ENCODE data around the gene ADAM30. TPM values are rescaled to one million over a fixed set of nuclear protein-coding genes. Genes with fewer than 3 reads are reported as not detected.
A peak's percentile ranks its signal among the peaks of the same experiment; 100 is the strongest.

Gene ADAM30
- total and polyA plus RNA-seq, 11 donors = not detected

DNA sequence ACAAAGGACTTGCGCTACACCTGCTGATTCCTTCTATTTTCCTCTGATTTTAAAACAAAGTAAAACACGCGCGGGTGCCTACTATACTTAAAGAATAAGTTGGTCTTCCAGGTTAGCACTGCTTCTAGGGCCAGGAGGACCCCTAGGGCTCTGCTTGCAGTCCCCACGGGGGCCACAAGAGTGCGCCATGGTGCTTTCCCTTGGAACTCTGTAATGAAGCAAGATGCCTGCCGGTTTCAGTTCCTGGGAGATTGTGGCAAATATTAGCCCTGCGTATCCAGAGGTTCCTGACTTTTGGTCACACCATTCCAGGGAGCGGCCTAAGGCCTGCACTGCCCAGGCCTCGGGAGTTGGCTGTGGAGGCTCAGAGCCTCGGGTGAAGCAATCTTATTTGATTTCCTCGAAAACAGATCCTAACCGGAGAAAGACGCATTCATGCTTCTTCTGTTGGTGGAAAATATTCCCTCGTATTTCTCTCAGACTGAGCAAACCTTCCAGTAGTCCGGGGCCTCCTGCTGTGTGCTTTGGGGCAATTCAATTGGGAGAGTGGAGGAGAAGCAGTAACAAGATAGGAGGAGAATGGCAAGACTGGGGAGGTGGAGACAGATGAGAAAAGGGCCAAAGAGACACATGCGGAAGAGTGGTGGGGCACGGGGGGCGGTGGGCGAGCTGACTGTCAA, 25.3 kb downstream of the ADAM30 start:
- WGBS, 4 donors = 41 to 47% (median 44%) methylated on average over 19 to 20 of the region's 20 CpGs
- ATAC-seq (peak; percentile 60 to 87 (median 74)), DNase-seq (peak; percentile 61 to 84 (median 71))
- H3K9me3 ChIP-seq = no peaks in the 10 kb centered on the region
- peaks cover 0 to 15% (median 0%) of the 10 kb centered on the region in 12 donors for H3K4me1 ChIP-seq
- H3K27me3 ChIP-seq = no peaks in the 10 kb centered on the region
- H3K36me3 ChIP-seq = no peaks in the 10 kb centered on the region
- peak overlapping the region in 1 of 12 donors; percentile 35 for H3K27ac ChIP-seq
- H3K4me3 ChIP-seq = peak overlapping the region in 5 of 12 donors; percentile 4 to 48 (median 39)
- intact Hi-C loops (cut with DNase I) = loop anchor here in 3 of 10 donors (10.0 kb wide), 3 partner anchors 74 to 274 kb away; no protein-coding TSS in a partner anchor
- TF ChIP-seq, protein P1, sequence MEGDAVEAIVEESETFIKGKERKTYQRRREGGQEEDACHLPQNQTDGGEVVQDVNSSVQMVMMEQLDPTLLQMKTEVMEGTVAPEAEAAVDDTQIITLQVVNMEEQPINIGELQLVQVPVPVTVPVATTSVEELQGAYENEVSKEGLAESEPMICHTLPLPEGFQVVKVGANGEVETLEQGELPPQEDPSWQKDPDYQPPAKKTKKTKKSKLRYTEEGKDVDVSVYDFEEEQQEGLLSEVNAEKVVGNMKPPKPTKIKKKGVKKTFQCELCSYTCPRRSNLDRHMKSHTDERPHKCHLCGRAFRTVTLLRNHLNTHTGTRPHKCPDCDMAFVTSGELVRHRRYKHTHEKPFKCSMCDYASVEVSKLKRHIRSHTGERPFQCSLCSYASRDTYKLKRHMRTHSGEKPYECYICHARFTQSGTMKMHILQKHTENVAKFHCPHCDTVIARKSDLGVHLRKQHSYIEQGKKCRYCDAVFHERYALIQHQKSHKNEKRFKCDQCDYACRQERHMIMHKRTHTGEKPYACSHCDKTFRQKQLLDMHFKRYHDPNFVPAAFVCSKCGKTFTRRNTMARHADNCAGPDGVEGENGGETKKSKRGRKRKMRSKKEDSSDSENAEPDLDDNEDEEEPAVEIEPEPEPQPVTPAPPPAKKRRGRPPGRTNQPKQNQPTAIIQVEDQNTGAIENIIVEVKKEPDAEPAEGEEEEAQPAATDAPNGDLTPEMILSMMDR (IDR thresholded peaks at IDR 0.05) = peak; percentile 70 to 94 (median 84)
- TF ChIP-seq POLR2A (IDR thresholded peaks at IDR 0.05) = no peak

DNA sequence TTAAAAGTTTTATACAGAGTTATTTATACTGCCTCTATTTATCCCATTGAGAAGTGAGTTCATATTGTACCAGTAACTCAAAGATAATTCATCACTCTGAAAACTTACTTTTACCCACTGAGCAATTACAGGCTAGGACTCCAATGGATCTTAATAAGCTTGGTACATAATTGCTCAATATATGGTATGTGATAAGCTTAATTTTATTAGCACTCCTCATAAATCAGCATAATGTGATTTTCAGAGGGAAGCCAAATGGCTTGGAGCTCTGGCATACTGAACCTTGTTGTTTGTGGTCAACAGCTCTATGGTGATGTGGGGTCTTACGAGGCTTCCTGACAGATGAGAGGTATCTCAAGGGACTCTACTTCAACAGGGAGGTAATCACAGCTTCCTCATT, 26.3 kb downstream of the ADAM30 start:
- Histone ChIP-seq H3K9me3 (no peaks in the 10 kb centered on the region), H3K27ac (no peak overlapping the region), H3K4me1 (peaks cover 0 to 15% (median 0%) of the 10 kb centered on the region in 12 donors), H3K4me3 (no peak overlapping the region), H3K27me3 (no peaks in the 10 kb centered on the region), H3K36me3 (no peaks in the 10 kb centered on the region)
- ATAC-seq = no peak
- DNase-seq = no peak
- WGBS, 4 donors = 73 to 83% (median 78%) methylated on average over 1 of the region's 1 CpG
- intact Hi-C loops (cut with DNase I) = loop anchor here in 3 of 10 donors (10.0 kb wide), 3 partner anchors 75 to 275 kb away; no protein-coding TSS in a partner anchor
- TF ChIP-seq, protein P1 (IDR thresholded peaks at IDR 0.05) = no peak
- no peak for TF ChIP-seq POLR2A (IDR thresholded peaks at IDR 0.05)

DNA sequence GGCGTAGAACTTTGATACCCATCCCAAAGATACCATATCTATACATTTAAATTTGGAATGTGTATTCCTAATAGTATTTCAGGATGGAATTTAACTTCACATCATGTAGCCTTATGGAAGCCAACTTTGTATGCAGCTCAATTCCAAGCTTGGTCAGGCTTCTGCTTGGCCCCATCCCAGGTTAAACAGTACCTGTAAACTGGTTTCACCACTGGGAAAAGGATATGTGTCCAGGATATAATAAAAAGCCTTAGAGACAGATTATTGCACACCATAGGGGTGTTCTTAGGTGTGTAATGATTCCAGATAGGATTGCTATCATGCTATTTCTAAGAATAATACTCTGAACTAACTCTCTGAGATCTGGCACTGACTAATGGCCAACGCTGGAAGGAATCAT, 28.1 kb downstream of the ADAM30 start:
- no peak for TF ChIP-seq POLR2A (IDR thresholded peaks at IDR 0.05)
- TF ChIP-seq, protein P1 (IDR thresholded peaks at IDR 0.05) = no peak
- H3K4me1 ChIP-seq = peaks cover 0 to 5% (median 0%) of the 10 kb centered on the region in 12 donors
- ATAC-seq (no peak), DNase-seq (no peak)
- peaks cover 0 to 6% (median 0%) of the 10 kb centered on the region in 9 donors for H3K27me3 ChIP-seq
- no peak overlapping the region for H3K4me3 ChIP-seq
- 80 to 88% (median 80%) methylated on average over 2 of the region's 2 CpGs for WGBS, 4 donors
- H3K36me3 ChIP-seq = no peaks in the 10 kb centered on the region
- no peak overlapping the region for H3K27ac ChIP-seq
- intact Hi-C loops (cut with DNase I) = no loop called here
- H3K9me3 ChIP-seq = no peaks in the 10 kb centered on the region

DNA sequence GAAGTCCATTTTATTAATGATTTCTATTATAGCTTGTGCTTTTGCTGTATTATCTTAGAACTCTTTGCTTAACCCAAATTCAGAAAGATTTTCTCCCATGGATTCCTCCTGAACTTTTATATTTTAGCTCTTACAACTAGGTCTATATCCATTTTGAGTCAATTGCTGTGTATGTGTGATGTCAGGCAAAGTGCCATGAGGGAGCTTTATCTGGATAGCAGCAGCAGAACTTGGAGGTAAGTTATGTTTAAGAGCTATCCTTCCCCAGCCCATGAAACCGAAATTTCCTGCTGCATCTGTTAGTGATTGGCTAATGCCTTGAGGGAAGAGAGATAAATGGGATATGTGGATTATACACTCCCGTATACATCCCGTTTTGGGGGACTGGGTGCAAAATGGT, 29.9 kb downstream of the ADAM30 start:
- H3K4me3 ChIP-seq = no peak overlapping the region
- no peaks in the 10 kb centered on the region for H3K9me3 ChIP-seq
- 56 to 65% (median 60%) methylated on average over 3 of the region's 3 CpGs for WGBS, 4 donors
- intact Hi-C loops (cut with DNase I) = no loop called here
- no peaks in the 10 kb centered on the region for H3K36me3 ChIP-seq
- TF ChIP-seq POLR2A (IDR thresholded peaks at IDR 0.05) = no peak
- TF ChIP-seq, protein P1 (IDR thresholded peaks at IDR 0.05) = no peak
- peaks cover 0 to 4% (median 0%) of the 10 kb centered on the region in 12 donors for H3K4me1 ChIP-seq
- no peak for DNase-seq
- H3K27ac ChIP-seq = no peak overlapping the region
- no peak for ATAC-seq
- H3K27me3 ChIP-seq = peaks cover 0 to 9% (median 0%) of the 10 kb centered on the region in 9 donors

Data from heart left ventricle (tissue), 16 donors.